ENCODE measurements around the gene MLLT10. TPM values are rescaled to one million over a fixed set of nuclear protein-coding genes. Genes with fewer than 3 reads are reported as not detected.

The MLLT10 gene
- total and polyA plus RNA-seq, 2 donors (not counting 3 experiments of a cell fraction or from before 2014, with no cell fraction given), result 35.4 to 54.0 TPM

GRCh38 chr10:21668831-21669230 lies 134.8 kb downstream of the MLLT10 start:
- no peak for FAIRE-seq
- TF ChIP-seq FOS (IDR thresholded peaks at IDR 0.05; ENCODE audit: borderline replicate concordance, insufficient read depth, low read length) (no peak), EZH2 (IDR thresholded peaks at IDR 0.05; ENCODE audit: borderline replicate concordance, low read depth, low read length, severe bottlenecking) (no peak), MAX (IDR thresholded peaks at IDR 0.05; ENCODE audit: insufficient read depth, insufficient read length) (no peak), POLR2AphosphoS5 (IDR thresholded peaks at IDR 0.05; ENCODE audit: insufficient read depth, low read depth, low read length) (no peak), MYC (IDR thresholded peaks at IDR 0.05; ENCODE audit: low read depth, low read length) (no peak), JUN (IDR thresholded peaks at IDR 0.05; ENCODE audit: borderline replicate concordance, insufficient read depth, insufficient read length, low read depth) (no peak), POLR2A (IDR thresholded peaks at IDR 0.05; ENCODE audit: low read depth, low read length) (no peak), GATA2 (IDR thresholded peaks at IDR 0.05; ENCODE audit: insufficient read depth, insufficient read length, low read depth, low read length) (no peak)
- TF ChIP-seq, protein P1, sequence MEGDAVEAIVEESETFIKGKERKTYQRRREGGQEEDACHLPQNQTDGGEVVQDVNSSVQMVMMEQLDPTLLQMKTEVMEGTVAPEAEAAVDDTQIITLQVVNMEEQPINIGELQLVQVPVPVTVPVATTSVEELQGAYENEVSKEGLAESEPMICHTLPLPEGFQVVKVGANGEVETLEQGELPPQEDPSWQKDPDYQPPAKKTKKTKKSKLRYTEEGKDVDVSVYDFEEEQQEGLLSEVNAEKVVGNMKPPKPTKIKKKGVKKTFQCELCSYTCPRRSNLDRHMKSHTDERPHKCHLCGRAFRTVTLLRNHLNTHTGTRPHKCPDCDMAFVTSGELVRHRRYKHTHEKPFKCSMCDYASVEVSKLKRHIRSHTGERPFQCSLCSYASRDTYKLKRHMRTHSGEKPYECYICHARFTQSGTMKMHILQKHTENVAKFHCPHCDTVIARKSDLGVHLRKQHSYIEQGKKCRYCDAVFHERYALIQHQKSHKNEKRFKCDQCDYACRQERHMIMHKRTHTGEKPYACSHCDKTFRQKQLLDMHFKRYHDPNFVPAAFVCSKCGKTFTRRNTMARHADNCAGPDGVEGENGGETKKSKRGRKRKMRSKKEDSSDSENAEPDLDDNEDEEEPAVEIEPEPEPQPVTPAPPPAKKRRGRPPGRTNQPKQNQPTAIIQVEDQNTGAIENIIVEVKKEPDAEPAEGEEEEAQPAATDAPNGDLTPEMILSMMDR (IDR thresholded peaks at IDR 0.05; ENCODE audit: extremely low read depth in 1 of 2, insufficient read depth in 1 of 2, low read depth in 1 of 2, low read length in 2 of 2), result no peak
- H3K9me1 ChIP-seq (replicated peaks; ENCODE audit: control insufficient read depth, extremely low read depth, insufficient read depth, low read length), result no peaks in the 10 kb centered on the region
- no peak overlapping the region for H3K4me2 ChIP-seq (ENCODE audit: insufficient read depth, low read length)
- H3K4me3 ChIP-seq (replicated peaks in 1 of 3; ENCODE audit: insufficient read depth in 1 of 3, low read depth in 1 of 3, low read length in 3 of 3), result no peak overlapping the region
- no peak overlapping the region for H2AFZ ChIP-seq (ENCODE audit: low read depth, low read length)
- no peak overlapping the region for H3K9ac ChIP-seq (replicated peaks; ENCODE audit: extremely low read depth, insufficient read depth, low read length)
- H4K20me1 ChIP-seq (replicated peaks; ENCODE audit: control insufficient read depth, extremely low read depth, insufficient read depth, low read length), result peaks cover 7% of the 10 kb centered on the region
- ChIA-PET POLR2A (no interaction called here), CTCF (interaction anchor here (0.6 kb wide), 1 partner anchor 172 kb away, joined by 3 read pairs; no protein-coding TSS in a partner anchor)
- intact Hi-C loops (cut with micrococcal nuclease) (no loop called here), dilution Hi-C loops (cut with MboI; ENCODE audit: extremely low pct_ligation_motif_present, low sequenced_read_pairs) (no loop called here)
- no TSS peak for BruUV-seq (replicated peaks)
- H3K4me1 ChIP-seq (ENCODE audit: control insufficient read depth, extremely low read depth, insufficient read depth, low read length), result no peaks in the 10 kb centered on the region
- H3K27me3 ChIP-seq (ENCODE audit: control insufficient read depth in 2 of 2, insufficient read depth in 2 of 2, low read length in 2 of 2), result no peaks in the 10 kb centered on the region
- H3K9me3 ChIP-seq (replicated peaks; ENCODE audit: control insufficient read depth, insufficient read depth, low read length), result no peaks in the 10 kb centered on the region
- H3K36me3 ChIP-seq (ENCODE audit: control insufficient read depth in 2 of 2, extremely low read depth in 1 of 2, insufficient read depth in 2 of 2, low read length in 2 of 2), result peaks cover 0 to 5% of the 10 kb centered on the region in 2 experiments
- H3K79me2 ChIP-seq (ENCODE audit: control insufficient read depth, insufficient read depth, low read length), result peaks cover 36% of the 10 kb centered on the region
- H3K27ac ChIP-seq (ENCODE audit: insufficient read depth, low read depth, low read length), result no peak overlapping the region
- DNase-seq (ENCODE audit: low read depth, low spot score), result no peak

Measured in endothelial cell of umbilical vein (primary cell).